Trophoblast cell (in vitro differentiated cells and primary cell): ENCODE results near the gene TIMP2.

Source experiments
- DNase-seq, 2 donors: peaks; one replicate each; pipeline ENCODE4 v3.0.0-alpha.2; 2016
- H2AFZ ChIP-seq: 2 replicates; pipeline ENCODE4 v1.6.1; 2013; ENCODE audit warnings: low read length, moderate library complexity, mild to moderate bottlenecking; ENCODE audit not compliant: insufficient read depth, poor library complexity
- H2AK5ac ChIP-seq: 2 replicates; pipeline ENCODE4 v1.6.1; 2013; ENCODE audit warnings: mild to moderate bottlenecking, low read length
- H2BK120ac ChIP-seq: 2 replicates; pipeline ENCODE4 v1.6.1; 2013; ENCODE audit warnings: low read length, mild to moderate bottlenecking, moderate library complexity; ENCODE audit not compliant: insufficient read depth, poor library complexity
- H2BK12ac ChIP-seq: 2 replicates; pipeline ENCODE4 v1.6.1; 2013; ENCODE audit warnings: mild to moderate bottlenecking, low read length, moderate library complexity
- H2BK5ac ChIP-seq: 2 replicates; pipeline ENCODE4 v1.6.1; 2013; ENCODE audit warnings: low read length, low read depth, moderate library complexity, mild to moderate bottlenecking; ENCODE audit not compliant: poor library complexity
- H3K14ac ChIP-seq: 2 replicates; pipeline ENCODE4 v1.6.1; 2013; ENCODE audit warnings: mild to moderate bottlenecking, low read length
- H3K18ac ChIP-seq: 2 replicates; pipeline ENCODE4 v1.6.1; 2013; ENCODE audit warnings: mild to moderate bottlenecking, low read length
- H3K23ac ChIP-seq: 2 replicates; pipeline ENCODE4 v1.6.1; 2013; ENCODE audit warnings: low read length
- H3K27ac ChIP-seq: 2 replicates; pipeline ENCODE4 v1.5.1; 2013; ENCODE audit warnings: low read depth, mild to moderate bottlenecking, inconsistent platforms, low read length, moderate library complexity
- H3K27me3 ChIP-seq: 2 replicates; pipeline ENCODE4 v1.6.1; 2013; ENCODE audit warnings: inconsistent platforms, mild to moderate bottlenecking, low read length, moderate library complexity; ENCODE audit not compliant: insufficient read depth
- H3K36me3 ChIP-seq, 2 experiments: 1 replicate in 1 of 2; 2 replicates in 1 of 2; pipeline ENCODE4 v1.6.1; 2013; ENCODE audit warnings: low read length in 2 of 2, mild to moderate bottlenecking in 2 of 2, moderate library complexity in 1 of 2; ENCODE audit not compliant: insufficient read depth in 2 of 2, control insufficient read depth in 1 of 2
- H3K4ac ChIP-seq: 2 replicates; pipeline ENCODE4 v1.6.1; 2013; ENCODE audit warnings: low read depth, mild to moderate bottlenecking, low read length, moderate library complexity
- H3K4me1 ChIP-seq, 2 experiments: 1 replicate in 1 of 2; 2 replicates in 1 of 2; pipeline ENCODE4 v1.6.1; 2013; ENCODE audit warnings: low read length in 2 of 2, mild to moderate bottlenecking in 2 of 2, moderate library complexity in 1 of 2; ENCODE audit not compliant: insufficient read depth in 2 of 2, control insufficient read depth in 1 of 2
- H3K4me2 ChIP-seq: 2 replicates; pipeline ENCODE4 v1.6.1; 2013; ENCODE audit warnings: inconsistent platforms, mild to moderate bottlenecking, low read length, moderate library complexity
- H3K4me3 ChIP-seq: 2 replicates; pipeline ENCODE4 v1.5.1; 2013; ENCODE audit warnings: mild to moderate bottlenecking, low read depth, low read length, inconsistent platforms
- H3K79me1 ChIP-seq: one replicate; pipeline ENCODE4 v1.6.1; 2013; ENCODE audit warnings: low read length
- H3K79me2 ChIP-seq: 2 replicates; pipeline ENCODE4 v1.6.1; 2013; ENCODE audit warnings: low read length, mild to moderate bottlenecking; ENCODE audit not compliant: control insufficient read depth, insufficient read depth, poor library complexity
- H3K9ac ChIP-seq: 2 replicates; pipeline ENCODE4 v1.6.1; 2013; ENCODE audit warnings: mild to moderate bottlenecking, low read length
- H3K9me3 ChIP-seq: 2 replicates; pipeline ENCODE4 v1.6.1; 2013; ENCODE audit warnings: low read depth, mild to moderate bottlenecking, control low read depth, inconsistent platforms, low read length; ENCODE audit not compliant: insufficient read depth
- H4K12ac ChIP-seq: 2 replicates; pipeline ENCODE4 v1.6.1; 2013; ENCODE audit warnings: low read depth, mild to moderate bottlenecking, low read length, moderate library complexity
- H4K8ac ChIP-seq: 2 replicates; pipeline ENCODE4 v1.6.1; 2013; ENCODE audit warnings: low read depth, mild to moderate bottlenecking, low read length, moderate library complexity
- H4K91ac ChIP-seq: one replicate; pipeline ENCODE4 v1.6.1; 2013; ENCODE audit warnings: low read depth, mild to moderate bottlenecking, low read length, moderate library complexity
- WGBS: extraction: QIAGEN DNeasy Blood & Tissue Kit; methylation state at CpG from one replicate; pipeline ENCODE4 v1.1.7; 2013; ENCODE audit warnings: missing lambda C conversion rate; ENCODE audit not compliant: insufficient read length, insufficient coverage; ENCODE audit errors: extremely low coverage; 5-methylcytosine and 5-hydroxymethylcytosine counted together

The TIMP2 gene

GRCh38 chr17:78821961-78822360, 103.2 kb downstream of the TIMP2 start:
- no peak for DNase-seq
- Histone ChIP-seq H3K4me3 (no peak overlapping the region), H2AK5ac (no peak overlapping the region), H3K79me2 (no peaks in the 10 kb centered on the region), H2BK12ac (no peak overlapping the region), H3K9ac (no peak overlapping the region), H3K18ac (no peak overlapping the region), H2BK120ac (no peak overlapping the region), H3K79me1 (no peaks in the 10 kb centered on the region), H4K91ac (no peak overlapping the region), H4K8ac (no peak overlapping the region), H2AFZ (no peak overlapping the region), H3K9me3 (no peaks in the 10 kb centered on the region), H3K23ac (no peak overlapping the region), H3K4me2 (no peak overlapping the region), H3K4ac (no peak overlapping the region), H3K36me3 (peaks cover 57 to 75% of the 10 kb centered on the region in 2 experiments), H2BK5ac (no peak overlapping the region), H3K27me3 (no peaks in the 10 kb centered on the region), H3K27ac (no peak overlapping the region), H3K14ac (no peak overlapping the region), H4K12ac (no peak overlapping the region), H3K4me1 (peaks cover 6 to 13% of the 10 kb centered on the region in 2 experiments)
- no CpG with 5 or more reads among the region's 8 CpGs for WGBS

- Histone ChIP-seq H3K4me3 (no peak overlapping the region), H3K36me3 (peaks cover 54 to 75% of the 10 kb centered on the region in 2 experiments), H2BK120ac (no peak overlapping the region), H3K4me1 (peaks cover 6 to 11% of the 10 kb centered on the region in 2 experiments), H3K79me1 (no peaks in the 10 kb centered on the region), H2BK12ac (no peak overlapping the region), H2BK5ac (no peak overlapping the region), H2AFZ (no peak overlapping the region), H3K4ac (no peak overlapping the region), H3K27ac (no peak overlapping the region), H2AK5ac (no peak overlapping the region), H4K8ac (no peak overlapping the region), H3K79me2 (no peaks in the 10 kb centered on the region), H3K4me2 (no peak overlapping the region), H3K14ac (no peak overlapping the region), H3K23ac (no peak overlapping the region), H4K91ac (no peak overlapping the region), H3K9me3 (no peaks in the 10 kb centered on the region), H4K12ac (no peak overlapping the region), H3K27me3 (no peaks in the 10 kb centered on the region), H3K9ac (no peak overlapping the region), H3K18ac (no peak overlapping the region)
- DNase-seq, result no peak
- no CpG with 5 or more reads among the region's 13 CpGs for WGBS
These were observed 104.3 kb downstream of the TIMP2 start for GRCh38 chr17:78820841-78821240.

GRCh38 chr17:78819806-78820792, 105.1 kb downstream of the TIMP2 start:
- peaks cover 6 to 11% of the 10 kb centered on the region in 2 experiments for H3K4me1 ChIP-seq
- H4K91ac ChIP-seq, result no peak overlapping the region
- no peaks in the 10 kb centered on the region for H3K27me3 ChIP-seq
- H2AFZ ChIP-seq, result no peak overlapping the region
- no peak overlapping the region for H4K12ac ChIP-seq
- H2AK5ac ChIP-seq, result no peak overlapping the region
- no peak for DNase-seq
- no peak overlapping the region for H3K9ac ChIP-seq
- no peak overlapping the region for H2BK12ac ChIP-seq
- no peak overlapping the region for H3K18ac ChIP-seq
- H2BK120ac ChIP-seq, result no peak overlapping the region
- H3K79me2 ChIP-seq, result no peaks in the 10 kb centered on the region
- H2BK5ac ChIP-seq, result no peak overlapping the region
- no peak overlapping the region for H3K4ac ChIP-seq
- no peak overlapping the region for H3K14ac ChIP-seq
- H3K27ac ChIP-seq, result no peak overlapping the region
- H3K4me3 ChIP-seq, result no peak overlapping the region
- no CpG with 5 or more reads among the region's 18 CpGs for WGBS
- no peaks in the 10 kb centered on the region for H3K79me1 ChIP-seq
- H3K4me2 ChIP-seq, result no peak overlapping the region
- no peaks in the 10 kb centered on the region for H3K9me3 ChIP-seq
- H3K23ac ChIP-seq, result no peak overlapping the region
- no peak overlapping the region for H4K8ac ChIP-seq
- H3K36me3 ChIP-seq, result peaks cover 48 to 71% of the 10 kb centered on the region in 2 experiments

GRCh38 chr17:78819402-78819801, 105.8 kb downstream of the TIMP2 start:
- H3K4me3 ChIP-seq, result no peak overlapping the region
- no peak for DNase-seq
- H3K4ac ChIP-seq, result no peak overlapping the region
- H3K79me2 ChIP-seq, result no peaks in the 10 kb centered on the region
- H4K12ac ChIP-seq, result no peak overlapping the region
- no peak overlapping the region for H3K14ac ChIP-seq
- no peak overlapping the region for H3K23ac ChIP-seq
- no peaks in the 10 kb centered on the region for H3K27me3 ChIP-seq
- H2AK5ac ChIP-seq, result no peak overlapping the region
- no peak overlapping the region for H3K18ac ChIP-seq
- H4K91ac ChIP-seq, result no peak overlapping the region
- H2BK120ac ChIP-seq, result no peak overlapping the region
- H2AFZ ChIP-seq, result no peak overlapping the region
- no peak overlapping the region for H3K27ac ChIP-seq
- peaks cover 55 to 72% of the 10 kb centered on the region in 2 experiments for H3K36me3 ChIP-seq
- H3K79me1 ChIP-seq, result no peaks in the 10 kb centered on the region
- H3K9ac ChIP-seq, result no peak overlapping the region
- no peak overlapping the region for H2BK12ac ChIP-seq
- no peak overlapping the region for H2BK5ac ChIP-seq
- no peak overlapping the region for H4K8ac ChIP-seq
- WGBS, result no CpG with 5 or more reads among the region's 8 CpGs
- no peak overlapping the region for H3K4me2 ChIP-seq
- H3K4me1 ChIP-seq, result peaks cover 6 to 11% of the 10 kb centered on the region in 2 experiments
- no peaks in the 10 kb centered on the region for H3K9me3 ChIP-seq
